Calu3 (cell line): ENCODE results near the gene VWA7. TPM values are rescaled to one million over a fixed set of nuclear protein-coding genes. Genes with fewer than 3 reads are reported as not detected.

Source experiments
- BruUV-seq: library from RNA; stranded (reverse); fragments of 400-500 nt; replicated peaks from 2 replicates; lab custom pipeline; 2021; lab: Mats Ljungman, UMichigan
- CTCF ChIA-PET: fragments of 300-600 bp; sonication (Branson Sonifier 250); formaldehyde crosslinking; loops from one replicate; lab custom pipeline; 2022; ENCODE audit warnings: antibody characterized with exemption; lab: Charles Lee
- DNase-seq: peaks from one replicate; pipeline ENCODE4 v3.0.0; 2022
- H3K27ac Mint-ChIP-seq: one replicate; pipeline ENCODE4 v1.8.0; 2022; ENCODE audit warnings: mixed read lengths; ENCODE audit not compliant: unreplicated experiment
- H3K27me3 Mint-ChIP-seq: one replicate; pipeline ENCODE4 v1.8.0; 2022; ENCODE audit warnings: mixed read lengths; ENCODE audit not compliant: unreplicated experiment
- H3K36me3 Mint-ChIP-seq: one replicate; pipeline ENCODE4 v1.8.0; 2022; ENCODE audit warnings: mild to moderate bottlenecking, moderate library complexity, mixed read lengths; ENCODE audit not compliant: insufficient read depth, unreplicated experiment
- H3K4me1 Mint-ChIP-seq: one replicate; pipeline ENCODE4 v1.8.0; 2022; ENCODE audit warnings: mild to moderate bottlenecking, low read depth, mixed read lengths; ENCODE audit not compliant: unreplicated experiment
- H3K4me3 Mint-ChIP-seq: one replicate; pipeline ENCODE4 v1.8.0; 2022; ENCODE audit warnings: mild to moderate bottlenecking, low read depth, moderate library complexity, mixed read lengths; ENCODE audit not compliant: unreplicated experiment
- H3K9me3 Mint-ChIP-seq: one replicate; pipeline ENCODE4 v1.8.0; 2022; ENCODE audit warnings: low read depth, mixed read lengths; ENCODE audit not compliant: unreplicated experiment
- intact Hi-C: fragments of 100-400 bp; cut with micrococcal nuclease; formaldehyde crosslinking; loops from one replicate; pipeline ENCODE4 v1.10.0; 2022; ENCODE audit not compliant: unreplicated experiment
- total RNA-seq: library from RNA; stranded (reverse); gene quantifications from 2 replicates; pipeline ENCODE4 v1.2.3, GENCODE V29; 2022
- TF ChIP-seq, protein P1 (sequence below): fragments of 200-600 bp; IDR thresholded peaks from one replicate; pipeline ENCODE4 v1.8.0; 2022; ENCODE audit warnings: antibody characterized with exemption; ENCODE audit not compliant: unreplicated experiment

The VWA7 gene
- total RNA-seq, 1 experiment from 2014 or later: 22.1 TPM

DNA sequence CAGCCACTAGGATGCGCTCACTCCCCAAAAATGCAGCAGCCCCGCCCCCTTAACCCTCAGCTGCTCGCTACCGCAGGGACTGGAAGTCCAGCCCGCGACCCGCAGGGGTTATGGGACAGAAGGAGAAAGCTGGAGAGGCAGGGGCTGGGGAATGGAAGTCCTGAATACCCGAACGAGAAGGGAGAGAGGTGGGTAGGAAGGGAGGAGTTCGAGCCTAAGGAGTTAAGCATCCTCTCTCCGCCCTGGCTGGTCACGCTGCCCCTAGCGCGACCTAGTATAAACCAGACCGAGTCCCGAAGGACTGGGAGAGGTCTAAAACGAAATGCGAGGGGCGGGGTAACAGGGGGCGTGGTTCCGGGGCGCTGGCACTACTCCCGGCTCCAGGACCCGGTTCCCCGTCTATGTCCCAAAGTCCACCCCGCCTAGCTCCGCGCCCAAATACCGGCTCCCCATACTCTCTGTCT lies 47.6 kb downstream of the VWA7 start:
- TF ChIP-seq, protein P1, sequence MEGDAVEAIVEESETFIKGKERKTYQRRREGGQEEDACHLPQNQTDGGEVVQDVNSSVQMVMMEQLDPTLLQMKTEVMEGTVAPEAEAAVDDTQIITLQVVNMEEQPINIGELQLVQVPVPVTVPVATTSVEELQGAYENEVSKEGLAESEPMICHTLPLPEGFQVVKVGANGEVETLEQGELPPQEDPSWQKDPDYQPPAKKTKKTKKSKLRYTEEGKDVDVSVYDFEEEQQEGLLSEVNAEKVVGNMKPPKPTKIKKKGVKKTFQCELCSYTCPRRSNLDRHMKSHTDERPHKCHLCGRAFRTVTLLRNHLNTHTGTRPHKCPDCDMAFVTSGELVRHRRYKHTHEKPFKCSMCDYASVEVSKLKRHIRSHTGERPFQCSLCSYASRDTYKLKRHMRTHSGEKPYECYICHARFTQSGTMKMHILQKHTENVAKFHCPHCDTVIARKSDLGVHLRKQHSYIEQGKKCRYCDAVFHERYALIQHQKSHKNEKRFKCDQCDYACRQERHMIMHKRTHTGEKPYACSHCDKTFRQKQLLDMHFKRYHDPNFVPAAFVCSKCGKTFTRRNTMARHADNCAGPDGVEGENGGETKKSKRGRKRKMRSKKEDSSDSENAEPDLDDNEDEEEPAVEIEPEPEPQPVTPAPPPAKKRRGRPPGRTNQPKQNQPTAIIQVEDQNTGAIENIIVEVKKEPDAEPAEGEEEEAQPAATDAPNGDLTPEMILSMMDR: no peak
- DNase-seq: peak; percentile 98
- Mint-ChIP-seq H3K36me3 (peaks cover 67% of the 10 kb centered on the region), H3K9me3 (no peaks in the 10 kb centered on the region), H3K4me3 (peak overlapping the region; percentile 89), H3K27ac (peak overlapping the region; percentile 92), H3K4me1 (peaks cover 29% of the 10 kb centered on the region), H3K27me3 (no peaks in the 10 kb centered on the region)
- CTCF ChIA-PET: interaction anchor here (0.6 to 2.3 kb wide), 15 partner anchors 10 to 223 kb away, joined by 3 to 51 read pairs (median 5); partner anchors contain the start of genes ABHD16A, HSPA1B, LSM2 and LY6G6D
- no TSS peak for BruUV-seq
- intact Hi-C loops: loop anchor here (1.0 kb wide), 2 partner anchors 9 to 40 kb away; no protein-coding TSS in a partner anchor

DNA sequence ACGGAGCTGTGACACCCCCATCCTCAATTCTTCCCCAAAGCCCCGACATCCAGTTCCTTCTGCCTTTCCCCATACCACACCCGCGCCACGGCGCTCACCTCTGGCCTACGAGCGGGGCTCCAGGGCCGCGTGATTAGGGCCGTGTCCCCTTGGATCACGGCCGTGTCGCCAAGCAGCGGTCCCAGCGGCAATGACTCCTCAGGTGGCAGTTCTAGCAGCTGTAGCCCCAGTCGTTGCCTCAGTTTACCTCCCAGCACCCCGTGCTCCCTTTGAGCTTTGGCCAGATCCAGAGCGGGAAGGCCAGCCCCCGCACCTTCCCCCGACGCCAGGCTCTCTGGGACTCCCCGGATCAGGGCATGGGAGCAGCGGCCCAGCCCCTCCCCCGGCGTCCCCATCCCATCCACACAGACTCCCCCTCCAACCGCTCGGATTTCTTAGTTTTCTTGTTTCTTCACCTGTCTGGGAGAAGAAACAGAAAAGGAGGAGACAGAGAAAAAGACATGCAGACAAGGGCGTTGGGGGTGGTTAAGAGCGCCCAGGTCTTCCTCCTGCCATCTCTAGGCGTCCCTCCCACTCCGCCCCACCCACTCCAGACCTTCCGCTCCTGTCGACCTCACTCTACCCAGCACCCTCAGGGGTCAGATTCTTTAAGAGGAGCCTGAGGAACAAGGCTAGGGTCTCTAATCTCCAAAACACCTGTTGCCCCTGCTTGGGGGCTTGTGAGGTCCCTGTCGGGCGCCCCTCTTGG lies 48.2 kb downstream of the VWA7 start, which contains the start of gene DDAH2:
Gene DDAH2, minus strand, starts transcription at position 533 of the 748 bp plus-strand sequence. Its CDS starts 138 bp downstream, at position 395.
- peak within 1 kb of the TSS; percentile 92 for H3K27ac Mint-ChIP-seq
- no peaks in the 10 kb centered on the region for H3K27me3 Mint-ChIP-seq
- H3K4me3 Mint-ChIP-seq: peak within 1 kb of the TSS; percentile 89
- H3K9me3 Mint-ChIP-seq: no peaks in the 10 kb centered on the region
- CTCF ChIA-PET: interaction anchor here (0.6 to 2.3 kb wide), 12 partner anchors 10 to 223 kb away, joined by 3 to 51 read pairs (median 6); partner anchors contain the start of genes ABHD16A, HSPA1B, LSM2 and LY6G6D
- TF ChIP-seq, protein P1: peak; percentile 95
- BruUV-seq: no TSS peak
- DNase-seq: no peak
- H3K36me3 Mint-ChIP-seq: peaks cover 63% of the 10 kb centered on the region
- intact Hi-C loops: loop anchor here (1.0 kb wide), 2 partner anchors 9 to 40 kb away; no protein-coding TSS in a partner anchor
- H3K4me1 Mint-ChIP-seq: peaks cover 28% of the 10 kb centered on the region

DNA sequence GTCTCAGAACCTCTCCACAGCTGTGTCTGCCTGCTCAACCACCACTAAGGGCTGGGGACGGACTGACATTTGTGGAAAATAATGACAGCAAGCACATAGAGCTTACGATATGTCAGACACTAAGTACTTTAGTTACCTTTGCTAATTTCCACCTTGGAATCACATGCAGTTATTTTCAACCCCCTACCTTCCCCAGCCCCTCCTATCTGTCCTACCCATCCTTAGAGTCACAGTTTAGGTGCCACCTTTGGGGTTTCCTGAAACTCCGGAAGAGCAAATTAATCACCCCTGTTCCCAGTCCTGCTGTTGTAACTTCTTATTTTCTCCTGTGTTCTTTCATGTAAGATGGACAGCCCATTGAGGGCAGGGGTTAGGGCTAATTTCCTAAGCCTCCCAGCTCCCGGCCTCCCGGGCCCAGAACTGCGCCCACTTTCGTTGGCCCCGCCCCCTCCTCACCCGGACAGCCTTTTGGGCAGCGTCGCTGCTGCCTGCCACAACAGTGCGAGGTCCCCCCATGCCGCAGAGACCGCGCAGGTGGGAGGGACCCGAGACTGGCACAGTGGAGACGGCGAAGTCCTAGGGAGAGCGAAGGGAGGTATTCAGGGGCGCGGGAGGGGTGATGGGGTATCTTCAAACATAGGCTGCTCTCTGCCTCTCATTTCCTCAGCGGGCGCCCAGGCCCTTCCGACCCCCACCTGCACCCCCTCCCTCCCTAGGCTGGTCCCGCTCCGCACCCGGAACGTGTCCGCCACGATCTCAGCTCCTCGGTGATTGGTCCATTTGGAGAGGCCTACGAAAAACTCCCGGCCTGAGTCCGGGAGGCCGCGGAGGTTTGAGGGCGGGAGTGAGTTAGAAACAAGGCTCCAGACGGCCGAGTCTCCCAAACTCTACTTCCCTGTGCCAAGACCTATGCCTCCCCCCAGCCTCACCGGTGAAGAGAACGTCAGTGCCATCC lies 49.1 kb downstream of the VWA7 start:
- no peaks in the 10 kb centered on the region for H3K9me3 Mint-ChIP-seq
- H3K4me3 Mint-ChIP-seq: peak overlapping the region; percentile 89
- DNase-seq: no peak
- H3K27ac Mint-ChIP-seq: no peak overlapping the region
- CTCF ChIA-PET: interaction anchor here (0.6 to 2.3 kb wide), 4 partner anchors 14 to 27 kb away, joined by 3 to 7 read pairs (median 4); partner anchors contain the start of gene ABHD16A
- peaks cover 58% of the 10 kb centered on the region for H3K36me3 Mint-ChIP-seq
- no TSS peak for BruUV-seq
- no peaks in the 10 kb centered on the region for H3K27me3 Mint-ChIP-seq
- intact Hi-C loops: no loop called here
- peaks cover 18% of the 10 kb centered on the region for H3K4me1 Mint-ChIP-seq
- TF ChIP-seq, protein P1: no peak
